HCT116 (cell line): Measurements from ENCODE around the gene RSAD1. TPM values are rescaled to one million over a fixed set of nuclear protein-coding genes. Genes with fewer than 3 reads are reported as not detected.

ENCODE experiments used
- ATAC-seq: fragments of 200-7000 bp; cut with Tn5 transposase; 2 replicates; pipeline ENCODE4 v1.9.1; 2020; ENCODE audit warnings: mild to moderate bottlenecking, moderate library complexity
- BruUV-seq: library from RNA; stranded (reverse); fragments of 400-500 nt; replicated peaks from 2 replicates; lab custom pipeline; 2021; lab: Mats Ljungman, UMichigan
- CTCF ChIA-PET: fragments of 300-600 bp; sonication (Branson Sonifier 250); formaldehyde crosslinking; loops from one replicate; lab custom pipeline; 2021; ENCODE audit warnings: antibody characterized with exemption; lab: Charles Lee
- POLR2A ChIA-PET: fragments of 300-600, 350-600 bp; sonication (Branson Sonifier 250); formaldehyde crosslinking; loops from one replicate; lab custom pipeline; 2021; ENCODE audit warnings: antibody characterized with exemption; lab: Charles Lee
- RAD21 ChIA-PET, 2 experiments: fragments of 300-600 bp; sonication (Branson Sonifier 250); formaldehyde crosslinking; loops; one replicate each; lab custom pipeline; 2023; ENCODE audit warnings: low total read pairs in 2 of 2; ENCODE audit not compliant: uncharacterized antibody in 2 of 2, unreplicated experiment in 2 of 2, low non-redundant PET in 1 of 2; lab: Charles Lee
- DNase-seq: peaks from one replicate; pipeline ENCODE4 v3.0.0-alpha.2; 2010; ENCODE audit warnings: low read depth, low spot score
- H2AFZ ChIP-seq: fragments of 200-600 bp; shearing (Covaris generic), sonication (generic); 2 replicates; pipeline ENCODE4 v1.6.1; 2017; ENCODE audit warnings: low read depth, mixed run types, mixed read lengths, antibody characterized with exemption, low read length; ENCODE audit not compliant: poor library complexity, severe bottlenecking
- H3K27ac ChIP-seq: 2 replicates; pipeline ENCODE4 v1.5.1; 2012; ENCODE audit warnings: low read depth, low read length
- H3K27me3 ChIP-seq: fragments of 200-600 bp; sonication (generic); 2 replicates; pipeline ENCODE4 v1.6.1; 2016; ENCODE audit warnings: mixed run types, low read length, mixed read lengths; ENCODE audit not compliant: insufficient read depth
- H3K36me3 ChIP-seq, 2 experiments: fragments of 200-500 bp in 1 of 2; fragments of 200-600 bp in 1 of 2; sonication (Bioruptor generic) in 1 of 2; sonication (generic) in 1 of 2; 2 replicates each; pipeline versions ENCODE4 v1.5.1 to v1.6.1; 2014 to 2016; ENCODE audit warnings: low read length in 2 of 2, inconsistent platforms in 1 of 2, mixed read lengths in 1 of 2, mixed run types in 1 of 2; ENCODE audit not compliant: insufficient read depth in 2 of 2, control insufficient read depth in 1 of 2
- H3K4me1 ChIP-seq, 2 experiments: fragments of 200-600 bp in 1 of 2; sonication (generic) in 1 of 2; 2 replicates each; pipeline versions ENCODE4 v1.5.1 to v1.6.1; 2012 to 2017; ENCODE audit warnings: low read length in 2 of 2, inconsistent platforms in 1 of 2, mild to moderate bottlenecking in 1 of 2, mixed read lengths in 1 of 2, mixed run types in 1 of 2, moderate library complexity in 1 of 2; ENCODE audit not compliant: insufficient read depth in 2 of 2, control insufficient read depth in 1 of 2
- H3K4me2 ChIP-seq: fragments of 200-600 bp; sonication (generic); 2 replicates; pipeline ENCODE4 v1.6.1; 2017; ENCODE audit warnings: mixed run types, low read length, mixed read lengths
- H3K4me3 ChIP-seq, 2 experiments: fragments of 200-600 bp in 1 of 2; sonication (generic) in 1 of 2; replicated peaks in 1 of 2; 2 replicates each; pipeline ENCODE4 v1.5.1; 2011 to 2016; ENCODE audit warnings: low read length in 2 of 2, control low read depth in 1 of 2, low read depth in 1 of 2, mild to moderate bottlenecking in 1 of 2, mixed read lengths in 1 of 2, mixed run types in 1 of 2
- H3K79me2 ChIP-seq: fragments of 200-600 bp; sonication (generic); 2 replicates; pipeline ENCODE4 v1.6.1; 2017; ENCODE audit warnings: mild to moderate bottlenecking, mixed run types, low read length, moderate library complexity, mixed read lengths; ENCODE audit not compliant: insufficient read depth
- H3K9ac ChIP-seq: fragments of 200-600 bp; sonication (generic); 2 replicates; pipeline ENCODE4 v1.6.1; 2016; ENCODE audit warnings: low read length, mixed read lengths
- H3K9me2 ChIP-seq: fragments of 200-600 bp; sonication (generic), shearing (Covaris generic); 2 replicates; pipeline ENCODE4 v1.6.1; 2017; ENCODE audit warnings: mixed run types, mild to moderate bottlenecking, moderate library complexity; ENCODE audit not compliant: insufficient read depth
- H3K9me3 ChIP-seq, 2 experiments: fragments of 200-500 bp in 1 of 2; fragments of 200-600 bp in 1 of 2; sonication (Bioruptor generic) in 1 of 2; sonication (generic) in 1 of 2; 2 replicates each; pipeline ENCODE4 v1.6.1; 2014 to 2017; ENCODE audit warnings: low read length in 2 of 2, mixed read lengths in 2 of 2, inconsistent platforms in 1 of 2, low read depth in 1 of 2, mild to moderate bottlenecking in 1 of 2, mixed run types in 1 of 2, moderate library complexity in 1 of 2; ENCODE audit not compliant: control insufficient read depth in 1 of 2, insufficient read depth in 1 of 2
- H4K20me1 ChIP-seq: fragments of 200-600 bp; sonication (generic), shearing (Covaris generic); 2 replicates; pipeline ENCODE4 v1.6.1; 2017; ENCODE audit warnings: mixed run types, mild to moderate bottlenecking, moderate library complexity; ENCODE audit not compliant: insufficient read depth
- ELF1 ChIP-seq: IDR thresholded peaks from 2 replicates; pipeline ENCODE4 v1.6.1; 2012; ENCODE audit warnings: low read depth, borderline replicate concordance
- POLR2A ChIP-seq: IDR thresholded peaks from 2 replicates; pipeline ENCODE4 v1.7.0; 2011; ENCODE audit warnings: borderline replicate concordance; ENCODE audit not compliant: insufficient read depth, insufficient read length; ENCODE audit errors: extremely low read depth
- POLR2AphosphoS5 ChIP-seq: IDR thresholded peaks from 2 replicates; pipeline ENCODE4 v1.6.1; 2011; ENCODE audit warnings: mild to moderate bottlenecking, low read depth, low read length, moderate library complexity
- SRF ChIP-seq: IDR thresholded peaks from 2 replicates; pipeline ENCODE4 v1.6.1; 2012; ENCODE audit warnings: low read depth
- YY1 ChIP-seq: IDR thresholded peaks from 2 replicates; pipeline ENCODE4 v1.6.1; 2011; ENCODE audit warnings: low read length, low read depth, moderate library complexity, mild to moderate bottlenecking; ENCODE audit not compliant: insufficient replicate concordance; ENCODE audit errors: extremely low read depth
- intact Hi-C: fragments of 100-400 bp; cut with micrococcal nuclease; formaldehyde crosslinking; loops from 2 replicates; pipeline ENCODE4 v1.10.0; 2022
- total RNA-seq: library from RNA; stranded (reverse); gene quantifications from one replicate; pipeline ENCODE4 v1.2.1, GENCODE V29; 2021; ENCODE audit not compliant: unreplicated experiment
- TF ChIP-seq, protein P1 (sequence below): IDR thresholded peaks from 2 replicates; pipeline ENCODE4 v1.6.1; 2012
- TF ChIP-seq, protein P2 (sequence below): IDR thresholded peaks from 2 replicates; pipeline ENCODE4 v1.6.1; 2012; ENCODE audit warnings: low read depth

The RSAD1 gene
- total RNA-seq, 1 experiment from 2014 or later: 82.7 TPM

DNA sequence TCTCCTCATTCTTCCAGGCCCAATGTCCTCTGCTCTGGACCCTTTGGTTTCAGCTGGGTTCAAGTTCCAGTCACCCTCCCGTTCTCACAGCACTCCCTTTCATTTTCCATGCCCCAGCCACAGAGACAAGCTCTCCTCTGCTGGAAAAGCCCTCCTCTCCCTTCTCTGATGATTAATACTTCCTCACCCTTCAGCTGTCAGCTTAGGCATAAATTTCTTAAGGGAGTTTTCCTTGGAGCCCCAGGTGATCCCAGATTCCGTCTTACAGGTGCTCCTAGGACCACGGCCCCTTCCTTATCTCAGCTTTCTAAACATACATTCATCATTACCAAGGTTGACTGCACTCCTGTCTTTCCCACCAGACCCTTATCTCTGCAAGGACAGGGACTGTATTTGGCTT, 20.4 kb upstream of the RSAD1 start (continued):
- no peak for TF ChIP-seq POLR2A
- TF ChIP-seq, protein P1, sequence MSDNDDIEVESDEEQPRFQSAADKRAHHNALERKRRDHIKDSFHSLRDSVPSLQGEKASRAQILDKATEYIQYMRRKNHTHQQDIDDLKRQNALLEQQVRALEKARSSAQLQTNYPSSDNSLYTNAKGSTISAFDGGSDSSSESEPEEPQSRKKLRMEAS: no peak
- TF ChIP-seq SRF: no peak
- no peak for TF ChIP-seq ELF1
- no peak for TF ChIP-seq YY1

- intact Hi-C loops: no loop called here
- Histone ChIP-seq H3K36me3 (no peaks in the 10 kb centered on the region), H2AFZ (no peak overlapping the region), H3K9ac (no peak overlapping the region), H3K4me3 (no peak overlapping the region), H3K27ac (peak overlapping the region; percentile 2; the same call in 1 of the 2 replicates), H3K27me3 (no peaks in the 10 kb centered on the region), H3K4me1 (peaks cover 19 to 36% of the 10 kb centered on the region in 2 experiments), H3K4me2 (peak overlapping the region; percentile 37), H3K79me2 (no peaks in the 10 kb centered on the region), H3K9me3 (no peaks in the 10 kb centered on the region), H3K9me2 (no peaks in the 10 kb centered on the region), H4K20me1 (no peaks in the 10 kb centered on the region)
- ChIA-PET RAD21 (no interaction called here), CTCF (interaction anchor here (1.7 kb wide), 1 partner anchor 62 kb away, joined by 4 read pairs; the partner anchor contains the start of gene LRRC59), POLR2A (interaction anchor here (1.0 kb wide), 1 partner anchor 9 kb away, joined by 3 read pairs; no protein-coding TSS in a partner anchor)
- DNase-seq (peak; percentile 15), ATAC-seq (peak; percentile 75)
- TF ChIP-seq POLR2AphosphoS5: 0 out of 2 replicates have a peak, but pooled peaks have one; percentile 12
- TF ChIP-seq, protein P2, sequence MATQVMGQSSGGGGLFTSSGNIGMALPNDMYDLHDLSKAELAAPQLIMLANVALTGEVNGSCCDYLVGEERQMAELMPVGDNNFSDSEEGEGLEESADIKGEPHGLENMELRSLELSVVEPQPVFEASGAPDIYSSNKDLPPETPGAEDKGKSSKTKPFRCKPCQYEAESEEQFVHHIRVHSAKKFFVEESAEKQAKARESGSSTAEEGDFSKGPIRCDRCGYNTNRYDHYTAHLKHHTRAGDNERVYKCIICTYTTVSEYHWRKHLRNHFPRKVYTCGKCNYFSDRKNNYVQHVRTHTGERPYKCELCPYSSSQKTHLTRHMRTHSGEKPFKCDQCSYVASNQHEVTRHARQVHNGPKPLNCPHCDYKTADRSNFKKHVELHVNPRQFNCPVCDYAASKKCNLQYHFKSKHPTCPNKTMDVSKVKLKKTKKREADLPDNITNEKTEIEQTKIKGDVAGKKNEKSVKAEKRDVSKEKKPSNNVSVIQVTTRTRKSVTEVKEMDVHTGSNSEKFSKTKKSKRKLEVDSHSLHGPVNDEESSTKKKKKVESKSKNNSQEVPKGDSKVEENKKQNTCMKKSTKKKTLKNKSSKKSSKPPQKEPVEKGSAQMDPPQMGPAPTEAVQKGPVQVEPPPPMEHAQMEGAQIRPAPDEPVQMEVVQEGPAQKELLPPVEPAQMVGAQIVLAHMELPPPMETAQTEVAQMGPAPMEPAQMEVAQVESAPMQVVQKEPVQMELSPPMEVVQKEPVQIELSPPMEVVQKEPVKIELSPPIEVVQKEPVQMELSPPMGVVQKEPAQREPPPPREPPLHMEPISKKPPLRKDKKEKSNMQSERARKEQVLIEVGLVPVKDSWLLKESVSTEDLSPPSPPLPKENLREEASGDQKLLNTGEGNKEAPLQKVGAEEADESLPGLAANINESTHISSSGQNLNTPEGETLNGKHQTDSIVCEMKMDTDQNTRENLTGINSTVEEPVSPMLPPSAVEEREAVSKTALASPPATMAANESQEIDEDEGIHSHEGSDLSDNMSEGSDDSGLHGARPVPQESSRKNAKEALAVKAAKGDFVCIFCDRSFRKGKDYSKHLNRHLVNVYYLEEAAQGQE: no peak
- no TSS peak for BruUV-seq
Measured at GRCh38 chr17:50458701-50459676, 19.7 kb upstream of the RSAD1 start.
